ENCODE results near the gene HCRT. TPM values are rescaled to one million over a fixed set of nuclear protein-coding genes. Genes with fewer than 3 reads are reported as not detected.

HCRT gene
- total RNA-seq, 3 donors from 2014 or later (not counting 1 experiment from before 2014, with no cell fraction given), result not detected

- no peaks in the 10 kb centered on the region for H3K4me1 Mint-ChIP-seq
- H3K27ac ChIP-seq (ENCODE audit: low read length), result no peak overlapping the region
- peaks cover 37% of the 10 kb centered on the region for H3K36me3 ChIP-seq (ENCODE audit: control insufficient read depth, insufficient read depth, low read length)
Measured at GRCh38 chr17:42200706-42201457, 15.6 kb upstream of the HCRT start.

GRCh38 chr17:42199416-42200011, 14.3 kb upstream of the HCRT start:
- intact Hi-C loops (cut with micrococcal nuclease), result no loop called here
- Mint-ChIP-seq H3K27me3 (ENCODE audit: low read depth in 2 of 2) (no peaks in the 10 kb centered on the region), H3K9me3 (no peaks in the 10 kb centered on the region), H3K36me3 (no peaks in the 10 kb centered on the region), H3K4me3 (no peak overlapping the region), H3K27ac (peak overlapping the region in 1 of 2 donors; percentile 29), H3K4me1 (peaks cover 2% of the 10 kb centered on the region in 2 donors)
- Histone ChIP-seq H3K27me3 (ENCODE audit: control insufficient read depth, insufficient read depth, low read length) (no peaks in the 10 kb centered on the region), H3K27ac (ENCODE audit: low read length) (peak overlapping the region; percentile 50), H3K4me1 (ENCODE audit: control insufficient read depth, insufficient read depth, low read length) (peaks cover 8% of the 10 kb centered on the region), H3K4me3 (ENCODE audit: low read length) (no peak overlapping the region), H3K36me3 (ENCODE audit: control insufficient read depth, insufficient read depth, low read length) (peaks cover 33% of the 10 kb centered on the region), H3K9me3 (ENCODE audit: control insufficient read depth, insufficient read depth, low read length) (no peaks in the 10 kb centered on the region)
- no peak for TF ChIP-seq CTCF (IDR thresholded peaks at IDR 0.05)
- ATAC-seq, result no peak
- WGBS (ENCODE audit: insufficient coverage), result 87% methylated on average over 8 of the region's 12 CpGs
- DNase-seq, result no peak

More at GRCh38 chr17:42200706-42201457, 15.6 kb upstream of the HCRT start:
- H3K36me3 Mint-ChIP-seq, result no peaks in the 10 kb centered on the region
- no peak overlapping the region for H3K4me3 Mint-ChIP-seq
- no peaks in the 10 kb centered on the region for H3K27me3 Mint-ChIP-seq (ENCODE audit: low read depth in 2 of 2)
- no peak for TF ChIP-seq CTCF (IDR thresholded peaks at IDR 0.05)
- peaks cover 4% of the 10 kb centered on the region for H3K4me1 ChIP-seq (ENCODE audit: control insufficient read depth, insufficient read depth, low read length)
- ATAC-seq (no peak), DNase-seq (no peak)
- no peaks in the 10 kb centered on the region for H3K9me3 ChIP-seq (ENCODE audit: control insufficient read depth, insufficient read depth, low read length)
- no peaks in the 10 kb centered on the region for H3K9me3 Mint-ChIP-seq
- 93% methylated on average over 11 of the region's 14 CpGs for WGBS (ENCODE audit: insufficient coverage)
- peak overlapping the region in 1 of 2 donors; percentile 20 for H3K27ac Mint-ChIP-seq
- no peak overlapping the region for H3K4me3 ChIP-seq (ENCODE audit: low read length)
- intact Hi-C loops (cut with micrococcal nuclease), result no loop called here
- no peaks in the 10 kb centered on the region for H3K27me3 ChIP-seq (ENCODE audit: control insufficient read depth, insufficient read depth, low read length)

- Mint-ChIP-seq H3K4me3 (no peak overlapping the region), H3K4me1 (peaks cover 8% of the 10 kb centered on the region in 2 donors), H3K27ac (peak overlapping the region in 1 of 2 donors; percentile 29), H3K9me3 (no peaks in the 10 kb centered on the region), H3K27me3 (ENCODE audit: low read depth in 2 of 2) (no peaks in the 10 kb centered on the region), H3K36me3 (no peaks in the 10 kb centered on the region)
- TF ChIP-seq CTCF (IDR thresholded peaks at IDR 0.05), result no peak
- ATAC-seq (peak in 1 of 3 donors; percentile 38), DNase-seq (no peak)
- intact Hi-C loops (cut with micrococcal nuclease), result no loop called here
- Histone ChIP-seq H3K4me1 (ENCODE audit: control insufficient read depth, insufficient read depth, low read length) (peaks cover 15% of the 10 kb centered on the region), H3K36me3 (ENCODE audit: control insufficient read depth, insufficient read depth, low read length) (peaks cover 27% of the 10 kb centered on the region), H3K27me3 (ENCODE audit: control insufficient read depth, insufficient read depth, low read length) (no peaks in the 10 kb centered on the region), H3K27ac (ENCODE audit: low read length) (peak overlapping the region; percentile 84), H3K4me3 (ENCODE audit: low read length) (no peak overlapping the region), H3K9me3 (ENCODE audit: control insufficient read depth, insufficient read depth, low read length) (no peaks in the 10 kb centered on the region)
- 56% methylated on average over 4 of the region's 4 CpGs for WGBS (ENCODE audit: insufficient coverage)
Measured at GRCh38 chr17:42198897-42199296, 13.6 kb upstream of the HCRT start.
